Endothelial cell of umbilical vein (primary cell): ENCODE measurements around the gene PLEKHA4. TPM values are rescaled to one million over a fixed set of nuclear protein-coding genes. Genes with fewer than 3 reads are reported as not detected.

Experiments
- BruUV-seq: library from RNA; stranded (reverse); fragments of 400-500 nt; replicated peaks from 2 replicates; lab custom pipeline; 2021; lab: Mats Ljungman, UMichigan
- CTCF ChIA-PET: fragments of 300-600, 350-600 bp; sonication (Branson Sonifier 250); formaldehyde crosslinking; loops from one replicate; lab custom pipeline; 2021; ENCODE audit warnings: antibody characterized with exemption, inconsistent platforms; lab: Charles Lee
- POLR2A ChIA-PET: fragments of 300-600, 350-600 bp; sonication (Branson Sonifier 250); formaldehyde crosslinking; loops from one replicate; lab custom pipeline; 2021; ENCODE audit warnings: antibody characterized with exemption, inconsistent platforms; lab: Charles Lee
- DNase-seq: peaks from one replicate; pipeline ENCODE4 v3.0.0-alpha.2; 2011; ENCODE audit warnings: low read depth, low spot score
- FAIRE-seq: peaks from 2 replicates; lab custom pipeline; 2011; peaks lifted over from hg19 to GRCh38; lab: Jason Lieb, UNC
- H2AFZ ChIP-seq: 2 replicates; pipeline ENCODE4 v1.6.0; 2012; ENCODE audit warnings: low read depth, low read length, control low read depth, inconsistent platforms
- H3K27ac ChIP-seq: 2 replicates; pipeline ENCODE4 v1.5.1; 2011; ENCODE audit warnings: low read depth, mild to moderate bottlenecking, control low read depth, low read length, moderate library complexity; ENCODE audit not compliant: insufficient read depth
- H3K27me3 ChIP-seq, 2 experiments: 2 replicates each; pipeline versions ENCODE4 v1.6.0 to v1.6.1; 2011; ENCODE audit warnings: low read length in 2 of 2, mixed read lengths in 1 of 2; ENCODE audit not compliant: control insufficient read depth in 2 of 2, insufficient read depth in 2 of 2
- H3K36me3 ChIP-seq, 2 experiments: 2 replicates in 1 of 2; 3 replicates in 1 of 2; pipeline ENCODE4 v1.5.1; 2011; ENCODE audit warnings: low read length in 2 of 2, mild to moderate bottlenecking in 1 of 2, moderate library complexity in 1 of 2; ENCODE audit not compliant: control insufficient read depth in 2 of 2, insufficient read depth in 2 of 2; ENCODE audit errors: extremely low read depth in 1 of 2
- H3K4me1 ChIP-seq: 3 replicates; pipeline ENCODE4 v1.5.1; 2011; ENCODE audit warnings: mild to moderate bottlenecking, low read length; ENCODE audit not compliant: control insufficient read depth, insufficient read depth; ENCODE audit errors: extremely low read depth
- H3K4me2 ChIP-seq: 2 replicates; pipeline ENCODE4 v1.6.1; 2011; ENCODE audit warnings: low read length, control low read depth, mixed read lengths; ENCODE audit not compliant: insufficient read depth
- H3K4me3 ChIP-seq, 3 experiments: fragments of 200-600 bp in 1 of 3; sonication (generic), shearing (Covaris generic) in 1 of 3; replicated peaks in 1 of 3; 2 replicates each; pipeline ENCODE4 v1.5.1; 2011 to 2016; ENCODE audit warnings: control low read depth in 3 of 3, low read length in 3 of 3, mild to moderate bottlenecking in 2 of 3, inconsistent platforms in 1 of 3, low read depth in 1 of 3, moderate library complexity in 1 of 3; ENCODE audit not compliant: insufficient read depth in 1 of 3
- H3K79me2 ChIP-seq: 2 replicates; pipeline ENCODE4 v1.6.0; 2012; ENCODE audit warnings: low read length, inconsistent platforms; ENCODE audit not compliant: control insufficient read depth, insufficient read depth
- H3K9ac ChIP-seq: replicated peaks from 2 replicates; pipeline ENCODE3; 2011; ENCODE audit warnings: low read length, control low read depth; ENCODE audit not compliant: insufficient read depth; ENCODE audit errors: extremely low read depth
- H3K9me1 ChIP-seq: replicated peaks from 3 replicates; pipeline ENCODE4 v1.6.0; 2011; ENCODE audit warnings: mild to moderate bottlenecking, low read length; ENCODE audit not compliant: control insufficient read depth, insufficient read depth; ENCODE audit errors: extremely low read depth
- H3K9me3 ChIP-seq: replicated peaks from 2 replicates; pipeline ENCODE4 v1.5.1; 2012; ENCODE audit warnings: low read length, inconsistent platforms; ENCODE audit not compliant: control insufficient read depth, insufficient read depth
- H4K20me1 ChIP-seq: replicated peaks from 2 replicates; pipeline ENCODE3; 2011; ENCODE audit warnings: mild to moderate bottlenecking, low read length; ENCODE audit not compliant: control insufficient read depth, insufficient read depth; ENCODE audit errors: extremely low read depth
- CTCF ChIP-seq, 2 donors: IDR thresholded peaks; 1 replicate in 1 of 2; 2 replicates in 1 of 2; pipeline ENCODE4 v1.5.1; 2011; ENCODE audit warnings: low read length in 2 of 2, mild to moderate bottlenecking in 2 of 2, moderate library complexity in 2 of 2, control low read depth in 1 of 2, inconsistent platforms in 1 of 2, low read depth in 1 of 2; ENCODE audit not compliant: insufficient read depth in 1 of 2; ENCODE audit errors: extremely low read depth in 1 of 2
- EZH2 ChIP-seq: IDR thresholded peaks from 2 replicates; pipeline ENCODE4 v1.6.1; 2012; ENCODE audit warnings: borderline replicate concordance, low read depth, mild to moderate bottlenecking, moderate library complexity, low read length, inconsistent platforms; ENCODE audit not compliant: severe bottlenecking
- FOS ChIP-seq: IDR thresholded peaks from 2 replicates; pipeline ENCODE4 v1.6.1; 2011; ENCODE audit warnings: mild to moderate bottlenecking, low read length, moderate library complexity, borderline replicate concordance; ENCODE audit not compliant: insufficient read depth
- GATA2 ChIP-seq: IDR thresholded peaks from 2 replicates; pipeline ENCODE4 v1.7.0; 2011; ENCODE audit warnings: low read depth, mild to moderate bottlenecking, moderate library complexity, mixed read lengths, low read length; ENCODE audit not compliant: insufficient read length, insufficient read depth
- JUN ChIP-seq: IDR thresholded peaks from 2 replicates; pipeline ENCODE4 v1.6.1; 2011; ENCODE audit warnings: borderline replicate concordance, low read depth; ENCODE audit not compliant: insufficient read length, insufficient read depth
- MAX ChIP-seq: IDR thresholded peaks from 2 replicates; pipeline ENCODE4 v1.6.1; 2011; ENCODE audit not compliant: insufficient read depth, insufficient read length
- MYC ChIP-seq: IDR thresholded peaks from one replicate; pipeline ENCODE4 v1.6.1; 2011; ENCODE audit warnings: mild to moderate bottlenecking, low read depth, low read length
- POLR2A ChIP-seq: IDR thresholded peaks from 2 replicates; pipeline ENCODE4 v1.6.1; 2012; ENCODE audit warnings: low read depth, mild to moderate bottlenecking, control low read depth, low read length
- POLR2AphosphoS5 ChIP-seq: IDR thresholded peaks from 2 replicates; pipeline ENCODE4 v1.6.1; 2012; ENCODE audit warnings: low read depth, mild to moderate bottlenecking, control low read depth, low read length, moderate library complexity; ENCODE audit not compliant: insufficient read depth
- dilution Hi-C: fragments of 300-500 bp; cut with MboI; formaldehyde crosslinking; loops from one replicate; pipeline ENCODE4 v1.15.0; 2019; ENCODE audit warnings: low sequenced_read_pairs; ENCODE audit not compliant: extremely low pct_ligation_motif_present
- intact Hi-C: fragments of 100-400 bp; cut with micrococcal nuclease; formaldehyde crosslinking; loops from one replicate; pipeline ENCODE4 v1.10.0; 2022
- polyA plus RNA-seq, 4 experiments: library from polyadenylated mRNA; depleted of rRNA in 3 of 4; stranded (reverse) in 3 of 4; unstranded in 1 of 4; fragments of >200 nt; gene quantifications; 2 replicates each; pipeline versions ENCODE4 v1.2.1 to v1.2.3, GENCODE V29; 2011 to 2012; ENCODE audit warnings: missing spikeins in 1 of 4
- total RNA-seq: library from RNA; stranded (reverse); gene quantifications from 2 replicates; pipeline ENCODE4 v1.2.3, GENCODE V29; 2021

Gene PLEKHA4
- total and polyA plus RNA-seq, 2 donors (not counting 3 experiments of a cell fraction or from before 2014, with no cell fraction given) = 4.5 to 10.1 TPM

- peak within 1 kb of the TSS; percentile 55 for H3K9ac ChIP-seq
- no peaks in the 10 kb centered on the region for H3K27me3 ChIP-seq
- no peaks in the 10 kb centered on the region for H3K9me1 ChIP-seq
- H3K79me2 ChIP-seq = no peaks in the 10 kb centered on the region
- no peak for FAIRE-seq
- H3K4me1 ChIP-seq = peaks cover 5% of the 10 kb centered on the region
- no peak for TF ChIP-seq MAX
- TF ChIP-seq POLR2A = no peak
- TF ChIP-seq CTCF (IDR thresholded peaks at IDR 0.05; ENCODE audit: extremely low read depth in 1 of 2, insufficient read depth in 1 of 2, low read depth in 1 of 2, low read length in 2 of 2) = no peak
- no peak for TF ChIP-seq MYC
- TF ChIP-seq JUN = no peak
- no peak for TF ChIP-seq GATA2
- no peak for TF ChIP-seq EZH2
- no peak for TF ChIP-seq POLR2AphosphoS5
- TF ChIP-seq FOS = no peak
- peaks cover 0 to 4% of the 10 kb centered on the region in 2 experiments for H3K36me3 ChIP-seq
- peak within 1 kb of the TSS; percentile 91 for H2AFZ ChIP-seq
- POLR2A ChIA-PET = interaction anchor here (0.6 to 2.0 kb wide), 3 partner anchors 36 to 48 kb away, joined by 3 to 9 read pairs (median 8); partner anchors contain the start of gene PPP1R15A
- dilution Hi-C loops (no loop called here), intact Hi-C loops (loop anchor here (1.0 to 5.0 kb wide), 3 partner anchors 36 to 129 kb away; partner anchors contain the start of genes FTL and PPP1R15A)
- no peaks in the 10 kb centered on the region for H3K9me3 ChIP-seq
- no peaks in the 10 kb centered on the region for H4K20me1 ChIP-seq
- peak within 1 kb of the TSS; percentile 91 for H3K4me2 ChIP-seq
- peak within 1 kb of the TSS; percentile 38 to 61 (median 57) for H3K4me3 ChIP-seq
- peak within 1 kb of the TSS; percentile 55 for H3K27ac ChIP-seq
- DNase-seq = peak; percentile 78
- TSS peak; percentile 54 for BruUV-seq
- CTCF ChIA-PET = interaction anchor here (0.7 to 2.6 kb wide), 30 partner anchors 8 to 191 kb away, joined by 3 to 108 read pairs (median 4); partner anchors contain the start of genes BCAT2, CA11, DHDH and PPP1R15A
These were observed 32.1 kb downstream of the PLEKHA4 start, which contains the start of gene HSD17B14 for GRCh38 chr19:48836089-48837017. Gene HSD17B14 (minus strand): TSS chr19:48836491. CDS start chr19:48836411, 80 bp downstream.
